ENCODE data around the gene CR1. TPM values are rescaled to one million over a fixed set of nuclear protein-coding genes. Genes with fewer than 3 reads are reported as not detected.
"Not testable (repeated sequence)": the region's sequence is repeated elsewhere in the genome, so short reads cannot be mapped to it uniquely, and the experiment has no call there.

Gene CR1
- total RNA-seq, 1 donor from 2014 or later, result not detected

DNA sequence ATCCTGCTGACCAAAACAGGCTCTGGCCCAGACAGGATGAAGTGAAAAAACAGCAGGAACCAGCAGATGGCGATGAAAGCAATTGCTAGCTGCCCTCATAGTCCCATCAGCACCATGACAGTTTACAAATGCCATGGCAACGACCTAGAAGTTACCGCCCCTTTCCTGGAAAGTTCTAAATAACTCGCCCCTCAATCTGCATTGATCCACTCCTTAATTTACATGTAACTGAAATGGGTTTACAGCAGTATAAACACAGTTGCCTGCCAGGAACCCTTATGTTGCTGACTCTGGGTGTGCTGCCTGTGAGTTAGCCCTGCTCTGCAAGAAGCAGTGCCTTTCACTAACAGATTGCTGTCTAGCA, 83.5 kb downstream of the CR1 start:
- DNase-seq (ENCODE audit: extremely low read depth, low read depth, low spot score), result peak; percentile 20

DNA sequence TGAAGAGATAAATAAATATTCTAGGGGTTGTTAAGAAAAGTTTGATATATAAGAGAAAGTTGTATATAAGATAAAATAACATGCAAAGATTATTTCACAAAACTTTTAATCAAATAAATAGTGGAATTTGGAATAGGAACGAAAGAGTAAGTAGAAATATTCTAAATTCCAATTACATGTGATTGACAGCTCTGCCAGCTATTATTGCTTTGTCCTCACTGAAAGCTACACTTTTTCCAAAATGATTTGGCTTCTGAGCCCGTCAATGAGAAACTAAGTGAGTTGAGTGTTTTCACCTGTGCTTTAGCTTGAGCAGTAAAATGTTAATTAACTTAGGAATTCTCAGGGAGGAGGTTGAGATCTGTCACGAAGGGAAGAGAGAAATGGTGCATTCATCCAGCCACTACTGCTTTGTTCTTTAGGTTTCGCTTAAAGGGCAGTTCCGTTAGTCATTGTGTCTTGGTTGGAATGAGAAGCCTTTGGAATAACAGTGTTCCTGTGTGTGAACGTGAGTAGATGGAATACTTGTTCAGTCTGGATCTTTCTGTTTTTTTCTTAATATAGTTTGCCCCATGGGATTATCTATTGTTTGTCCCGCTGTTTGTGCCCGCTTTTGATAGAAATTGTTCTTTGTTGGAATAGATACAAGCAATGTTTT, 85.7 kb downstream of the CR1 start:
- DNase-seq (ENCODE audit: extremely low read depth, low read depth, low spot score), result no peak

DNA sequence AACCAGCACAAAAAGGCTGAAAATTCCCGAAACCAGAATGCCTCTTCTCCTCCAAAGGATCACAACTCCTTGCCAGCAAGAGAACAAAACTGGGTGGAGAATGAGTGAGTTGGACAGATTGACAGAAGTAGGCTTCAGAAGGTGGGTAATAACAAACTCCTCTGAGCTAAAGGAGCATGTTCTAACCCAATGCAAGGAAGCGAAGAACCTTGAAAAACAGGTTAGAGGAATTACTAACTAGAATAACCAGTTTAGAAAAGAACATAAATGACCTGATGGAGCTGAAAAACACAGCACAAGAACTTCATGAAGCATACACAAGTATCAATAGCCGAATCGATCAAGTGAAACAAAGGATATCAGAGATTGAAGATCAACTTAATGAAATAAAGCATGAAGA, 93.5 kb downstream of the CR1 start:
- DNase-seq (ENCODE audit: extremely low read depth, low read depth, low spot score), result not testable (repeated sequence)

DNA sequence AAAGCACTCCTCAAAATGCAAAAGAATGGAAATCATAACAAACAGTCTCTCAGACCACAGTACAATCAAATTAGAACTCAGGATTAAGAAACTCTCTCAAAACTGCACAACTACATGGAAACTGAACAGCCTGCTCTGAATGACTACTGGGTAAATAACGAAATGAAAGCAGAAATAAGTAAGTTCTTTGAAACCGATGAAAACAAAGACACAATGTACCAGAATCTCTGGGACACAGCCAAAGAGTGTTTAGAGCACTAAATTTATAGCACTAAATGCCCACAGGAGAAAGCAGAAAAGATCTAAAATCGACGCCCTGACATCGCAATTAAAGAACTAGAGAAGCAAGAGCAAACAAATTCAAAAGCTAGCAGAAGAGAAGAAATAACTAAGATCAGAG, 95.2 kb downstream of the CR1 start:
- not testable (repeated sequence) for DNase-seq (ENCODE audit: extremely low read depth, low read depth, low spot score)

DNA sequence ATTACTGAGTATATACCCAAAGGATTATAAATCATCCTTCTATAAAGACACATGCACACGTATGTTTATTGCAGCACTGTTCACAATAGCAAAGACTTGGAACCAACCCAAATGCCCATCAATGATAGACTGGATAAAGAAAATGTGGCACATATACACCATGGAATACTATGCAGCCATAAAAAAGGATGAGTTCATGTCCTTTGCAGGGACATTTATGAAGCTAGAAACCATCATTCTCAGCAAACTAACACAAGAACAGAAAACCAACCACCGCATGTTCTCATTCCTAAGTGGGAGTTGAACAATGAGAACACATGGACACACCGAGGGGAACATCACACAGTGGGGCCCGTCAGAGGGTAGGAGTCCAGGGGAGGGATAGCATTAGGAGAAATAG, 98.1 kb downstream of the CR1 start:
- not testable (repeated sequence) for DNase-seq (ENCODE audit: extremely low read depth, low read depth, low spot score)

DNA sequence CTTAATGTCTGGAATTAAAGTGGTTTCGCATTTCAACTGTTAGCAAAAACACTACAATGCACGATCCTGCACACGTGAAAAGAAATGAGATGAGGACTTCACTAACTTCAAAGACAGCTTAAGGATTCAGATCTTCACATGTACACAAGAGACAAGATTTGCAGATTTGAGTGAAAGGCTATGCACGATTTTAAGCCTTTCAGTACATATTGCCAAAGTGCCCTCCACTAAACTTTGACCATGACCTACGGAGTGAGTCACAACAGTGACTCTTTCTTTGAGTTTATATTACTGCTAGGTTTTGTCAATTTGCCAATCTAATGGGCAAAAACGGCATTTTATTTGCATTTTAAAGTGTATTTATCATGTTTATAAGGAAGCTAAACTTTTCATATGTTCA, 107.8 kb downstream of the CR1 start:
- DNase-seq (ENCODE audit: extremely low read depth, low read depth, low spot score), result no peak

DNA sequence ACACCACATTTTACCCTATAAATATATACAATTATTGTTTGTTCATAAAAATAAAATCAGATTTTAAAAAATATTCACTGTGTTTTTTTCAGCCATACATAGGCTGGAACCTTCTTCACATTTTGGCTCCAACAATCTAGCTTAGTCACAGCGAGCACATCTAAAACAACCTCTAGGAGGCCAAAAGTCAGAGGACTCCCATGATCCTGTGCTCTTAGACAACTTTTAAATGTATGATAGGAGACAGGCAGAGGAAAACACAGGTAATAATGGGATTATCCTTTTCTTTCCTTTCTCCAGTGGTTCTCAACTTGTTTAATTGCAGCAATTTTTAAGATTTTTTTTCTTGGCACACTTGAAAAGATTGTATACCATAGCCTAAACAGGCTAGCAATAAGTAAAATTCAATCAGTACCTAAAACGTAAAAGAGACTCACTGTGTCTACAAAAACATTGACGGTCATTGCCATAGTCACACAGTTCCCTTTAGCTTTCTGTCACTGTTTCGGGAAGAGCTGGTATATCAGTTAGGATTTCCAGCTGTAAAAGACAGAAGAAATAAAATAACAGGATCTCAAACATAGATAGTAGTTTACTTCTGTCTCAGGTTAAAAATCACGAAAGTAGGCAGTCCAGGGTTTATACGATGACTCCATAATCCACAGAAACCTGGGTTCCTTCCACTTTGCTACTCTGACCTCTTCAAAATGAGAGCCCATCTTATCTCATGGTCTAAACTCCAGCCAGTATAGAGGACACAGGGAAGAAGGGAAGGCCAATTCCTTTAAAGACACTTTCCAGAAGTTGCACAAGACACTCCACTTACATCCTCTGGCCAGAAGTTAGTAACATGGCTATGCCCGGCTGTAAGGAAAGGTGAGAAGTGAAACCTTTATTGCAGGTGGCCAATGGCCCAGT, 109.7 kb downstream of the CR1 start:
- DNase-seq (ENCODE audit: extremely low read depth, low read depth, low spot score), result no peak

DNA sequence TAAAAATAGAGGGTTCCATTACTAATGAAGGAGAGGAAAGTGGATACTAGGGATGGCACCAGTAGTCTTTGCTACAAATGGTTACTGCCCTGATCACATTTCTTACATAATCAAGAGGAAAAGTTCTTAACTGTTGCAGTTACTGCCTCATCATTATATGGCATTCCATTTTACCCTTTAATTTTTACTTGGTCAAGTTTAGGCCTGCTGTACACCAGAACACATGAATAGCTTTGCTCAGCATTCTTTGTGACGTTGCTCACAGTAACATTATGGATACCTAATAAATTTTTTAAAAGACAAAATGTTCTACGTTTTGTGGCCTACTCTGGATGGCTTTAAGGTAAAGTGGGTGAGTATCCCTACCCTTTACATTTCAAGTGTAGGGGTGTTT, 110.4 kb downstream of the CR1 start:
- DNase-seq (ENCODE audit: extremely low read depth, low read depth, low spot score), result no peak

DNA sequence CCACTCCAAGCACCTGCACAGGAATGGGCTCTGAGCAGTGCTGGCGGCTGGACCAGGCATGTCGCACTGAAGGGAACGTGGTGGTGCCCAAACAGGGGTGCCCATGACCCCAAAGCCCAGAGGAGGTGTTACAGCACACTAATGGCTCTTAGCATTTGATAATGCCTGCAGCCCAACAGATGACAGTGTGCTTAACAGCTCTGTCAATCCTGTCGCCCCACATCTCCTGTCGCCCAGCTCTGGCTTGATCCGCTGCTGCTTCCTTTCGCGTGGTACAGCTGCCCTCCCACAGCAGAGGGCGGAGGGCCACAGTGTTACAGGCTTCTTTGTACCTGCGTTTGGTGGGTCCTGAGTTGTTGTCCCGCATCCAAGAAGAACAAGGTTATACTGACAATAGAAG, 116.8 kb downstream of the CR1 start:
- no peak for DNase-seq (ENCODE audit: extremely low read depth, low read depth, low spot score)

DNA sequence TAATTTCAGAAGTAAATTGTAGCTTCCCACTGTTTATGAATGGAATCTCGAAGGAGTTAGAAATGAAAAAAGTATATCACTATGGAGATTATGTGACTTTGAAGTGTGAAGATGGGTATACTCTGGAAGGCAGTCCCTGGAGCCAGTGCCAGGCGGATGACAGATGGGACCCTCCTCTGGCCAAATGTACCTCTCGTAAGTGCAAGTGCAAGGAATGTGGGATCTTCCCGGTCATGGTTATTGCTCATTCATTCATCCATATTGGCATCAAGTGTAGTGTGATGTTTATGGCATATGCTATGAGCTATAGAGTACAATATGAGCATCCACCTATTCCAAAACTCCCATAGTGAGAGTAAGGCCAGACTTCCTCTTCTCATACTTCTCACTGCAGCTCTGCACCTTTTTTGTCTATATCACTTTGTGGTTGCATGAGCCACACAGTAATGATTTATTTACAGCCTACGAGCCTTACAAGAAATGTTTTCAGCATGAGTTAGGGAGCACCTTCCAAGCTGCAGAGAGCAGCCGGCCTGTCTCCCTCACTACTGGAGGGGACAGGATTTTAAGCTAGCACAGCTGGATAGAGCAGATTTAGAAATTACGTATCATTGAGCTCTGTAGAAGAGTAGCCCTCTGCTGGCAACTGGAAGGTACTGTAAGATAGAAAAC, 124.0 kb downstream of the CR1 start:
- DNase-seq (ENCODE audit: extremely low read depth, low read depth, low spot score), result no peak

DNA sequence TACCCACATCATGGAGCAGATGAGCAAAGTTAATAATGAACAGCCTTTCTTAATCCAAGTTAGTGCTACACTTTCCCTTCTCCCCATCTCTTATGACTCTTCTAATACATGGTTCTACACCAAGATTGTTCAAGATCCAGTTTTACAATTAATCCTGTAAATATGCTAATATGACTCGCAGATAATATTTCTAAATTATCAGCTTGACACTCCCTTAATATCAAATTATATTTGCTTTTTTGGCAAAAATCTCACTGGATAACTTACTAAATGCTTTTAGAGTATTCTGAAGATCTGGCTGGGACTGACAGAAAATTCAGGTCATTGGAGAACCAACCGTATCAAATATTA, 124.6 kb downstream of the CR1 start:
- DNase-seq (ENCODE audit: extremely low read depth, low read depth, low spot score), result no peak

DNA sequence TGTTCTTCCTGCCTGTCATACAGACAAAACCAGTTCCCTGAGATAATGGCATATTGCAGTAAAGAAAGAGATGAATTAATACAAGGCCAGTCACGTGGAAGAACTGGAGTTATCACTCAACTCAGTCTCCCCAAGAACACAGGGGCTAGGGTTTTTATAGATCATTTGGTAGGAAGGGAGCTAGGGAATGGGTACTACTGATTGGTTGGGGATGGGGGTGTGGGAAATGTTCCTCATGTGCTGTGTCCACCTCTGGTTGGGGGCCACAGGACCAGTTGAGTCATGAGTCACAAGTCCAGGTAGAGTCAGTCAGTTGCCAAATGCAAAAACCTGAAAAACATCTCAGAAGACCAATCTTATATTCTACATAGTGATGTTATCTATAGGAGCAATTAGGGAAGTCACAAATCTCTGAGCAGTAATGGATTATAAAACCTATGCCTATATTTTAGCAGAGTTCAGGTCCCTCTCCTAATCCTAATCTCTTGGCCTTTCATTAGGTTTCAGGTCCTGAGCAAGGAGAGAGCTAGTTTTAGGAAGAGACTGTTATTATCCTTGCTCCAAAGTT, 129.6 kb downstream of the CR1 start:
- DNase-seq (ENCODE audit: extremely low read depth, low read depth, low spot score), result not testable (repeated sequence)

DNA sequence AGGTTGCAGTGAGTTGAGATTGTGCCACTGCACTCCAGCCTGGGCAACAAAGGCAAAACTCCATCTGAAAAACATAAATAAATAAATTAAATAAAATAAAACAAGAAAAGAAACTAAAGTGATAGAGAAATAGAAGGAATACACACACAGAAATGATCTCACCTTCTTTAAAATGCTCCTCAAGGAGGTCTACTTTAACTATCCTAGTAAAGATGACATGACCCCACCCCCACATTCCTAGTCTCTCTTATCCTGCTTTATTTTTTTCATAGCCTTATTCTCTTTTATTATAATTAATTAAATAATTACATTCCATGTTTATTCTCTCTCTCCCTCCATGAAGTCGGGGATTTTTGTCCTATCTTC, 131.0 kb downstream of the CR1 start:
- DNase-seq (ENCODE audit: extremely low read depth, low read depth, low spot score), result no peak

DNA sequence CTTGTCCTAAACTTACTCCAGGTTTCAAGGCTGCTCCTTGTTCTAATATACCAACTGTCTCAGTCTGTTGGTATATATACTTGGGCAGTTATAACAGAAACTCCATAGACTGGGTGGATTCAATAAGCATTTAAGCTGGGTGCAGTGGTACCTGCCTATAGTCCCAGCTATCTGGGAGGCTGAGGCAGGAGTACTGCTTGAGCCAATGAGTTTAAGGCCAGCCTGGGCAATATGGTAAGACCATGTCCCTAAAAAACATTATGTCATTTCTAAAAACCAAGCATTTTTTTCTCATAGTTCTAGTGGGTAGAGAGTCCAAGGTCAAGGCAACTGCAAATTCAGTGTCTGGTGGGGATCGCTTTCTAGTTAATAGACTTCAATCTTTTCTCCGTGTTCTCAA, 131.5 kb downstream of the CR1 start:
- no peak for DNase-seq (ENCODE audit: extremely low read depth, low read depth, low spot score)

DNA sequence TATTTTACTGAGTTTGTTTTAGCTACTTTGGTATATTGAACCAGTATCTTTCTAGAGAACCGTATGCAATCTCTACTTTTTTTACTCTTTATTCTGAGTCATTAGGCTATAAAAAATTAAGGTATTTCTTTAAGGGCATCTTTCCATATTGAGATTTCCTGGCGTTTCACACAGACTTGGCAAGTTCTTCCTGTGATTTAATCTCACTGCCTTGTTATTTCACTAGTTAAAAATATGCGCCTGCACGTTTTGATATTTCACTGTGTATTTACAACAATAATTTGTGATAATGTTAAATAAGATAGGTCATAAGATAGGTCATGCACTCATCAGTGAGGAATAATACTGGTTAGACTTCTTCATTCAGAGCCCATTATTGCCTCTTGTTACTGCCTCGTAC, 132.8 kb downstream of the CR1 start:
- DNase-seq (ENCODE audit: extremely low read depth, low read depth, low spot score), result no peak

DNA sequence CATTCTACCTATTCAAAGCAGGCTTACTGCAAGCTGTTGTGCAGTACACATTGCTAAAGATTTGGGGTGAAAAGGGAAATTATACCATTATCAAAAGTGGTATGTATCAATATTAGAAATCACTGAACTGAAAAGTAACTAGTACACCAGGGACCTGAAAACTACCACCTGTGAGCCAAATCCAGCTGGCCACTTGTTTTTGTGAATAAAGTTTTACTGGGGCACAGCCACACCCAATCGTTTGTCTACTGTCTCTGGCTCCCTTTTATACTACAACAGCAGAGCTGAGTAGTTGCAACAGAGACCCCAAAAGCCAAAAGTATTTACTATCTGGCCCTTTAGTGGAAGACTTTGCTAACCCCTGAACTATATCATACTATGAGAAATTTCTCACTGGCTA, 135.2 kb downstream of the CR1 start:
- DNase-seq (ENCODE audit: extremely low read depth, low read depth, low spot score), result no peak

DNA sequence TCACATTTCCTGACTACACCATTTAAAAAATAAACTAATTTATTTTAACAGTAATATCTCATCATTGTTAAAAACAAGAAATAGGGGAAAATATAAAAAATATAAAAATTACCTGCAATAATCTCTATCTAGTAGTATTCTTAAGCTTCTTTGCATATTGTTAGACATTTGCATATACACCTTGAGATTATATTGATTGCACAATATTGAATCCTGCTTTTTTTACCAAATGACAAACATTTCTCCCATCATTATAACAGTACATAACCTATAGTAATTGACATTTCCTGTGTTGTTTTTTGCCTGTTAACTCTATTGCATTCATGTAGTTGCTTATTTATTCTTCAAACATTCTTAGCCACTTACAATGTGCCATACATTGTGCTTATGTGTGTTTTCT, 137.3 kb downstream of the CR1 start:
- no peak for DNase-seq (ENCODE audit: extremely low read depth, low read depth, low spot score)

DNA sequence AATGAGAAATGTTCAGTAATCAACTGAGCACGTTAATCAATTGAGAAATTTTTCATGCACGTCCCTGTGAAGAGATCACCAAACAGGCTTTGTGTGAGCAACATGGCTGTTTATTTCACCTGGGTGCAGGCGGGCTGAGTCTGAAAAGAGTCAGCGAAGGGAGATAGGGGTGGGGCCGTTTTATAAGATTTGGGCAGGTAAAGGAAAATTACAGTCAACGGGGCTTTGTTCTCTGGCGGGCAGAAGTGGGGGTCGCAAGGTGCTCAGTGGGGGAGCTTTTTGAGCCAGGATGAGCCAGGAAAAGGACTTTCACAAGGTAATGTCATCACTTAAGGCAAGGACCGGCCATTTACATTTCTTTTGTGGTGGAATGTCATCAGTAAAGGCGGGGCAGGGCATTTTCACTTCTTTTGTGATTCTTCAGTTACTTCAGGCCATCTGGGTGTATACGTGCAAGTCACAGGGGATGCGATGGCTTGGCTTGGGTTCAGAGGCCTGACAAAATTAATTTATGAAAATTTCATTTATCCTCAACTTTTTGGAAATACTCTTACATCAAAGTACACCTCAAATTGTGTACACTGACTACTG, 137.8 kb downstream of the CR1 start:
- not testable (repeated sequence) for DNase-seq (ENCODE audit: extremely low read depth, low read depth, low spot score)

DNA sequence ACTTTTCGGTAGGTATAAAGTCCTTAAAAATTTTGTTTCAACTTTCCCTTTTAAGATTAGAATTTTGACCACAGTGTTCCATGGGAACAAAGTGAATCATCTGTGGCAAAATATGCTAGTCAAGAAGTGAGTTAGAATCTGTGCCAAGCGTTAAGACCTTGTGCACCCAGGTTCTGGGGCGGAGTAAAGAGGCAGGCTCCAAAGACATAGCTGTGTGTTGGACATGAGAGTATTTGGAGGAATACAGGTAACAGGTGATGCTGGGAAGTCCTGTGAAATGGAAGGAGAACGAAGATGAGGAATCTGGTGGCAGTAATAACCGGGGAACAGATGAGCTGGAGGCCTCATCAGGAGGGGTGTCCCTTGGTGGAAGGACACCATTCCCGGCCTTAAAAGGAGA, 138.3 kb downstream of the CR1 start:
- DNase-seq (ENCODE audit: extremely low read depth, low read depth, low spot score), result not testable (repeated sequence)

DNA sequence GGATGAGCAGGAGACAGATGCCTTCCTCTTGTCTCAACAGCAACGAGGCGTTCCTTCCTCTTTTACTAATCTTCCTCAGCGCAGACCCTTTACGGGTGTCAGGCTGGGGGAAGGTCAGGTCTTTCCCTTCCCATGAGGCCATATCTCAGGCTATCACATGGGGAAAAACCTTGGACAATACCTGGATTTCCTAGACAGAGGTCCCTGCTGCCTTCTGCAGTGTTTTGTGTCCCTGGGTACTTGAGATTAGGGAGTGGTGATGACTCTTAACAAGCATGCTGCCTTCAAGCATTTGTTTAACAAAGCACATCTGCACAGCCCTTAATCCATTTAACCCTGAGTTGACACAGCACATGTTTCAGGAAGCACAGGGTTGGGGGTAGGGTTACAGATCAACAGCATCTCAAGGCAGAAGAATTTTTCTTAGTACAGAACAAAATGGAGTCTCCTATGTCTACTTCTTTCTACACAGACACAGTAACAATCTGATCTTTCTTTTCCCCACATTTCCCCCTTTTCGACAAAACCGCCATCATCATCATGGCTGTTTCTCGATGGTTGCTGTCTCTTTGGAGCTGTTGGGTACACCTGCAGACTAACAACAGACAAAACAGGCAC, 139.7 kb downstream of the CR1 start:
- DNase-seq (ENCODE audit: extremely low read depth, low read depth, low spot score), result not testable (repeated sequence)
